GM23248 (cell line): Measurements from ENCODE around the gene SLC10A7.

Experiments used
- EZH2 ChIP-seq: fragments of 200-600 bp; sonication (generic); IDR thresholded peaks from 2 replicates; pipeline ENCODE4 v1.6.1; 2018; ENCODE audit warnings: antibody characterized with exemption, mild to moderate bottlenecking; ENCODE audit not compliant: insufficient read depth, poor library complexity, severe bottlenecking
- EZH2phosphoT487 ChIP-seq: fragments of 200-600 bp; sonication (generic); IDR thresholded peaks from 2 replicates; pipeline ENCODE4 v1.6.1; 2018; ENCODE audit warnings: antibody characterized with exemption, moderate library complexity, mild to moderate bottlenecking, low read depth; ENCODE audit not compliant: insufficient read depth

DNA sequence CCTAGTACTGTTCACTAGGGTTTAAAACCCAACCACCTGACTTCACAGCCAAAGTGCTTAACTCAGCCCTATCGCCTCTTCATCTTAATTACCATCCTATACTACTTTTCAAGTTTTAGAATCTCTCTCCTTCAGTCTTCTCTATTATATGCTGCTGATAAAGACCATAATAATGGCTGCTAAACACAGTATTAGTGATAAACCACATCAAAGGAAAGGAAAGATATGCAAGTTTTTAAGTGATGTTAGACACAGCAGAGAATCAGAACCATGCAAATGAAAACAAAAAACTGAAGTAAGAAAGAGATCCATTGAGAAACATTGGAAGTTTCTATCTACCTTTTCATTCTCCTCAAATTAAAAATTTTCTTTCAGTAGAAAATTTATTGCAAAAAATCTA, 206.6 kb downstream of the SLC10A7 start:
- TF ChIP-seq EZH2phosphoT487: no peak
- TF ChIP-seq EZH2: no peak
